NOMO-1 (cell line): ENCODE results near the gene DDX39B.

ENCODE experiments used
- DNase-seq, 2 experiments: peaks; one replicate each; lab custom pipeline; 2025; ENCODE audit not compliant: unreplicated experiment in 2 of 2; lab: John Stamatoyannopoulos, UW

Gene DDX39B

GRCh38 chr6:31548544-31548873 is 6.7 kb upstream of the DDX39B start:
- DNase-seq, result no peak

DNA sequence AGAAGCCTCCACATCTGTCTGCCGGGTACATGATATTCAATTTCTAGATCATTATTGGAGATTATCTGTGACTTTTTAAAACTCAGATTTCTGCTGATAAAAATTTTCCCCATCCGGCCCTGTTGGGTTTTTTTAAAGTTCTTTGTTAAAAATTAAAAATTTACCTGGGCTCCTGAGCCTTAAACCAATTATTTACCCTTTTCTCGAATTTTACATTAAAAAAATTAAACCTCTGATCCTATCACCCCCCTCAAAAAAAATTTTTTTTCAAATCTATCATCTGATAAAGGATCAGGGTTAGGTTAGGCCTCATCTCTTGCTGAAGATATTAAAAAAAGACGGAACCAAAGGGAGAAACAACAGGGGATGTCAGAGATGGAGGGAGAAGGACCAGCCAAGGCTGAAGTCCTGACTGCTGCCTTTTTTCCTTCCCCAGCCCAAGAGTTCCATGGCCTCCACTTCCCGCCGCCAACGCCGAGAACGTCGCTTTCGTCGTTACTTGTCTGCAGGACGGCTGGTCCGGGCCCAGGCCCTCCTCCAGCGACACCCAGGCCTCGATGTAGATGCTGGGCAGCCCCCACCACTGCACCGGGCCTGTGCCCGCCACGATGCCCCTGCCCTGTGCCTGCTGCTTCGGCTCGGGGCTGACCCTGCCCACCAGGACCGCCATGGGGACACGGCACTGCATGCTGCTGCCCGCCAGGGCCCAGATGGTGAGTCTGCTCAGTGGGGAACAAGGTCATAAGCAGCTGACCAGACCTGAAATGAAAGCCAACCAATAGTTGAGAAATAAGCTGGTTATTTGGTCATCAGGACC is 6.1 kb upstream of the DDX39B start:
- DNase-seq, result peak in 1 of 2 experiments; percentile 32

DNA sequence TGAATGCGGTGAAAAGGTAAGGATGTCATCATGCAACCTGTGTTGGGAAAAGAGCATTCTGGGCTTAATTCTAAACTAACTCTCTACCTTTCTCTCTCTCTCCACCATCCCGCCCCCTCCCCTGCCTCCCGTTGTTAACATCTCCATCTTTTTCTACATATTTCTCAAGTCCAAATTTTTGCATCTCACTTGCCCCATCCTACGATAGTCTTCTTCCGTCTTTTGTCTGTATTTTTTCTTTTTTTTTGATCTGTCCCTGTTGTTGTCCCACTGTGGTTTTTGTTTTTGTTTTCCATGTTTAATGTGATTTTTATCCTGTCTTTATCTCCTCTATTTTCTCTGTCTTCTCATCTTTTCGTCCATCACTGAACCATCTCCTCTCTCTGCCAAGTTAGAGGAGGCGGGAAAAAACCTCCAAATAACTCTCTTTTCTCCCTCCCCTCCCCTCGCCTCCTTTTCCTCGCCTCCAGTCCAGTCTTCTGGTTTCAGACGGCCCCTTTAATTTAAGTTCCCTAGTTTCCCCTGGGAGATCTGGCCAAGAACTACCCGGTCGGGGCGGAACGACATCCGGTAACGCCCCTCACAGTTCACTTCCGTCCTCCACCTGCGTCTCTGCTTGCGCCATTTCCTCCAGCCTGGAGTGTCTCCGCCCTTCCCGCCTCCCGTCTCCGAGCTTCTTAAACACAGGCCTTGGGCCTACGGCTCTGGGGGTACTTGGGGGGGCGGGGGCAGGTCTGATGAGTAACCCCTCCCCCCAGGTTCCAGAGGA is 5.3 kb upstream of the DDX39B start, which contains the start of gene NFKBIL1:
Gene NFKBIL1, plus strand, starts transcription at position 651 of the 769 bp plus-strand sequence. Its CDS starts 87 bp downstream, at position 738.
- peak; percentile 97 to 98 for DNase-seq

DNA sequence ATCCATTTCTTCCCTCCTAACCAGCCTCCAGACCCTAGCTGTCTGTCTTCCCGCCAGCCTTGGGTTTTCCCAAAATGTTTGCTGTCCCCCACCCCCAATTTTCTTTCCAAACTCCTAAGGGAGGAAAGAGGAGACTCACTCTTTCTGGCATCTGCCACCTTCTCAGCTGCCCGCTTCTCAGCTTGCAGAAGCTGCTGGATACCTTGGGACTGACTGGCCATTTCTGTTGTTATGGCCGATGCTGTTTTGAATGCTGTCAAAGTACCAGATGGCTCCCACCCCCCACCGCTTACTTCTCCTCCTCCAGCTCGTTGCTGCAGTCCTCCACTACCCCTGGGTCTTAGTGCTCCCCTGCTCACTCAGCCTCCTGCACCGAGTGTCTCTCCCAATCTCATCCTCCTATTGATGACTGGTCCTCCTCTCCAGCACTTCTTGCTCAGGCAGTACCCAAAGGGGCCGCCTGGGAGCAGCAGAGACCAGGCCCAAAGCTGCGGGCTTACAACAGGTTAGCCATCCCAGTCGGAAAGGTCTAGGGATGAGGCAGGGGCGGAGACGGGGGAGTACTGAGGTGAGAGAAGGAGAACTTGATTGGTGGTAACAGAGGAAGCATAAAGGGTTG is 4.6 kb upstream of the DDX39B start, which contains the start of gene ATP6V1G2:
Gene ATP6V1G2, minus strand, starts transcription at position 270 of the 619 bp plus-strand sequence. Its CDS starts 49 bp downstream, at position 221.
- DNase-seq, result peak; percentile 78 to 83

DNA sequence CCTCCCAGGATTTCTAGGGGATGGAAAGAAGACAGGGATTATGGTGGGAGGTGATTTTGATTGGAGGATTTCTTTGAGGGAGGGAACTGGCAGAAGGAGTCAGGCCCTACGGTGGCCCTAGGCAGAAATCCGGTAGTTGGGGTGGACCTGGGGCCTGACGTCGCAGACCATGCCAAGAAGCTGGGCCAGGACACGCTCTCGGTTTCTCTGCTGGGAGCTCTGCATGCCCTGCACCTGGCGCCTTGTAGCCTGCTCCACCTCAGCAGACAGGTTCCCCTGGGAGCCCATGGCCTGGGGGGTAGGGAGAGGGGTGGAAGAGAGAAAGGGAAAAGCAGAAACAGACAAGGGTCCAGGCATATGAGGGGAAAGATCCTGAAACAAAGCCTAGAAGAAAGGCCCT is 3.5 kb upstream of the DDX39B start:
- DNase-seq, result no peak

DNA sequence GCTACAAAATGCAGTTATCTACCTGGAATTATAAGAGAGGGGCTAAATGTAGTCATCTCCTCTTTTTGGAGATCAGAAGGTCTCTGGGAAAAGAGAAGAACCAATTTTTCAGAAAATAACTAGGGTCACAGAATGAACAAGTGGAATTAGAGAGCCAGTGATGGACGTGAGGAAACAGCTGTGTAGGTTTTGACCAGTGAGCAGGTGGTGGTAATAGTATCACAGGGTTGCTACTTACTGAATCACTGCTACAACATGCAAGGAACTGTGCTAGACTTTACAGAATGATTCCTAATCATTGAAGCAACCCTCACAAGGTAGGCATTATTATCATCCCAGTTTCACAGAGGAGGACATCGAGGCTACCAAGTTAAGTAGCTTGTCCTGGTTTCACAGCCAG is 2.9 kb upstream of the DDX39B start:
- no peak for DNase-seq

DNA sequence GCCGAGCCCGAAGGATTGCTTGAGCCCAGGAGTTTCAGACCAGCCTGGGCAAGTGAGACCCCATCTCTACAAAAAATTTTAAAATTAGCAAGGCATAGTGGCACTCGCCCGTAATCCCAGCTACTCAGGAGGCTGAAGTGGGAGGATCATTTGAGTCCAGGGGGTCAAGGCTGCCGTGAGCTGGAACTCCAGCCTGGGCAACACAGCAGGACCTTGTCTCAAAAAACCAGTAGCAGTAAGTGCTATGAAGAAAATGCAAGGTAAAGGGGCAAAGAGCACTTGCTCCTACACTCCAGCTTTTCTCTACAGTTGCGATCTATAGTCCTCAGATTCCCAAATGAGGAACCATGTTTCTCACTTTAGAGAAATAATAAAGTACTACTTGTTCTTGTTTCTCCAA is 1.8 kb upstream of the DDX39B start:
- DNase-seq, result no peak

- DNase-seq, result peak; percentile 74 to 86
These were observed 645 bp downstream of the DDX39B start for GRCh38 chr6:31541059-31541657.

- no peak for DNase-seq
These were observed 1.2 kb downstream of the DDX39B start for GRCh38 chr6:31540640-31541039.

- no peak for DNase-seq
These were observed 2.9 kb downstream of the DDX39B start for GRCh38 chr6:31538805-31539400.

DNA sequence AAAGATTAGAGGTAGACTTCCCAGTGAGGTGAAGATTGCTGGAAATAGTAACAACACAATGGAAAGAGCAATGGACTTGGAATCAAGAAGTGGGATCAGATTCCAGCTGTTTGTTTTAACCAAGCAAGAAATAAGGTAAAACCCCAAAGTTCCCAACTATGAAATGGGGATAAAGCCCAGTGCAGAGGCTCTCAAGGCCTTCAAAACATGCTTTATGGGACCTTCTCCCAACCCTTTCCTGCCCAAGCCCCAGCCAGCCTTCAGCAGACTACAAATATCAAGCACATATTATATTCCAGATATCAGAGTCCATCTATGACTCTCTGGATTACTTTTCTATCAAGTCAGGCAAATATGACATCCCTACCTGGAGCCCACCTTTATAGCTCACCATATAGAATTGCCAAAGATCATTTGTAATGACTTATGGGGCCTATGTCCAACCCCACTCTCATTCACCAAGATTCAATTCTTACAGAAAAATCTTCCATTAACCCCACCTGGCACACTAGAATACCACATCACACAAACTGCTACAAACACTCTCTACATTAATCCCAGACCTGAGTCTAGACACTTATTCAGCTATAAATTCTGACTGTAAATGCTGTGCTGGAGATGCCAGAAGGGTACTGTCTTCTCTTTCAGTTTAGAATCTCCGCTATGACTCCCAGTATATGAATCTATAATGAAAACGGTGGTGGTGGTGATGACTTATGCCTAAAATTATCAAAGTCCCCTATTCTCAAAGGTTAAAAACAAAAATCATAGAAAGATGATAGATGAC is 6.1 kb downstream of the DDX39B start:
- DNase-seq, result no peak

- DNase-seq, result no peak
These were observed 7.2 kb downstream of the DDX39B start for GRCh38 chr6:31534521-31535040.

DNA sequence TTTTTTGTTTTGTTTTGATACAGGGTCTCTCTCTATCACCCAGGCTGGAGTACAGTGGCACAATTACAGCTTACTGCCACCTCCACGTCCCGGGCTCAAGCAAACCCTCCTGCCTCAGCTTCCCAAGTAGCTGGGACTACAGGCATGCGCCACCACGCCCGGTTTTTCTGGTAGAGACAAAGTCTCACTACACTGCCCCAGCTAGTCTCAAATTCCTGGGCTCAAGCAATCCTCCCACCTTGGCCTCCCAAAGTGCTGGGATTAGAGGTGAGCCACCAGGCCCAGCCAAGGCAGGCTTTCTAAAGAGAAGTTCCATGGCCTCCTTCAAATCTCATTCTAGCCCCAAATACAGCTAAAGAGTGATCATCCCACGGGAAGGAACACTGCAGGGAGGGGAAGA is 7.8 kb downstream of the DDX39B start:
- no peak for DNase-seq

GRCh38 chr6:31533455-31533841 is 8.4 kb downstream of the DDX39B start:
- DNase-seq, result no peak

DNA sequence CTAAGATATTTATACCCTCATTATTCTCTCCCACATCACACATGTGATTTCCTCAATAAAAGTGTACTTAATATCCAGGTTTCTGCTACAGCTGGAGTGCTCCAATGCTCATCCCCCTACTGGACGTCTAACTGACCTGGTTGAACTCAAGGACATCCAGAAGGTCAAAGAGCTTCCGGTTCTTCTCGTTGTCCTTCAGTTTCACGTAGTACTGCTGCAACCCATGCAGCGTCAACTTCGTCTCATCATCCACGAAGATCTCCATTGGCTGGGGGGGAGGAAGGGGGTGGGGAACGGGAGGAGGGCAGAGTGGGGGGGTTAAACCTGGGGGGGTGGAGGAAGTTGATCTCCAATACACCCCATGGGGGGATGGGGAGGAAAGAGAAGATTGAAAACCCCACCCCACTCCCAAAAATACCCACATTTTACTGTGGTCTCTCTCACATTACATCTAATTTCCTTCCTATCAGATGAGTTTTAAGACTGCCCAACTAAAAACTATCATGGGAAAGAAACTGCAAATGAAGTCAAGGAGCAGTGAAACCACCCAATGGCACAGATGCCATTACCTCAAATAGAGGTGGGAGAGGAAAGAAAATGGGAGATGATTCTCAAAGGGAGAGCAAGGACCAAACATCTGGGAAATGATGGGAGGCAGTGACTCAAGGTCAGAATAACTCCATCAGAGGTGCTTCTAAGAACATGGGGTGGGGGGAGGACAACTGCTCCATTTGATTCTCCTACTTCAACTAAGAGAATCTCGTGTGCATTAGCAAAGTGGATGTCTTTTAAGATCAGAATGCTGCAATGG is 9.0 kb downstream of the DDX39B start:
- DNase-seq, result no peak

DNA sequence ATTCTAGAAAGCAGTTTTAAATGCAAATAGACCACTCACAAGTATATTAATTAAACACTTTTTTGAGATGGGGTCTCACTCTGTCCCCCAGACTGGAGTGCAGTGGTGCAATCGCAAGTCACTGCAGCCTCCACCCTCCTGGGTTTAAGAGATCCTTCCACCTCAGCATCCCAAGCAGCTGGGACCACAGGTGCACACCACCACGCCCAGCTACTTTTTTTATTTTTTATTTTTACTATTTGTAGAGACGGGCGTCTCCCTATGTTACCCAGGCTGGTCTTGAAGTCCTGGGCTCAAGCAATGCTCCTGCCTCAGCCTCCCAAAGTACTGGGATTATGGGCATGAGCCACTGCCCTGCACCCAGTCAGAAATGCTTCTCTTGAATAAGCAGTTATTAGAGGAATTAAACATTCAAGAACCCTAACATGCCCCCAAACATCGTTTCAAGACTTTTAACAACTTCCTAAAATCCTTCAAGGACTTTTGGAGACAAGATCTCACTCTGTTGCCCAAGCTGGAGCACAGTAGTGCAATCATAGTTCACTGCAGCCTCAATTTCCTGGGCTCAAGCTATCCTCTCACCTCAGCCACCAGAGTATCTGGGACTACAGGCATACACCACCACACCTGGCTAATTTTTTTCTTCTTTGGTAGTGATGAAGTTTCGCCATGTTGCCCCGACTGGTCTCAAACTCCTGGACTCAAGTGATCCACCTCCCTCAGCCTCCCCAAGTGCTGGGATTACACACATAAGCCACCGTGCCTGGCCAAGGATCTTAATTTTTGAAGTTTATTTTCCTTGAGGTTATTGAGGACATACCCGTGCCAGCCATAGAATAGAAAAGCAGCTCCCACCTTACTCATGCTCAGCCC is 9.8 kb downstream of the DDX39B start:
- DNase-seq, result no peak

GRCh38 chr6:31531162-31531561 is 10.6 kb downstream of the DDX39B start:
- DNase-seq, result no peak

DNA sequence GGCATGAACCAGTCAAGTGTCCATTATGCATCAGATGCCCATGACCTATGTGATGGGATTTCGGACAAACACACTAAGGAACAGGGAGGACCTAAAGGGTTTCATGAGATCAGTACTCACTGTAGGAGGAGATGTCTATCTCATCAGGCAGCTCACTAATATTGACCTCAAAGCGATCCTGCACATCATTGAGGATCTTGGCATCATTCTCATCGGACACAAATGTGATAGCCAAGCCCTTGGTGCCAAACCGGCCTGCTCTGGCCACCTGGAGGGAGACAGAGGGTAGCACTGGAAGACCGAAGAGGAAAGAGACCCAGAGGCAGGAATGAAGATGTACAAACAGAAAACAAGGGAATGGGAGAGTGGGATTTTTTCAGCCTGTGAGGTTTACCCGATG is 11.1 kb downstream of the DDX39B start:
- DNase-seq, result no peak
